K562 (cell line): ENCODE measurements around the gene POM121.
"Not testable (repeated sequence)": the region's sequence is repeated elsewhere in the genome, so short reads cannot be mapped to it uniquely, and the experiment has no call there.

Source experiments
- RNF2 ChIP-seq: sonication (generic); IDR thresholded peaks from 2 replicates; pipeline ENCODE4 v1.6.1; 2016
- TFE3 ChIP-seq: fragments of 450-650 bp; formaldehyde crosslinking; IDR thresholded peaks from 2 replicates; pipeline ENCODE4 v1.4.0; 2020; ENCODE audit warnings: mild to moderate bottlenecking, mixed read lengths
- ZNF41 ChIP-seq: fragments of 250-450 bp; sonication (Bioruptor Pico); conservative IDR thresholded peaks from 2 replicates; pipeline ENCODE4 v1.4.0; 2020; ENCODE audit warnings: mild to moderate bottlenecking
- ZNF639 ChIP-seq, 2 experiments: fragments of 200-800 bp in 1 of 2; sonication (Bioruptor generic) in 1 of 2; sonication (generic) in 1 of 2; formaldehyde crosslinking in 1 of 2; IDR thresholded peaks in 1 of 2; conservative IDR thresholded peaks in 1 of 2; 2 replicates each; pipeline versions ENCODE4 v1.5.0 to v1.6.1; 2016 to 2020; ENCODE audit warnings: missing compliant biosample characterization in 1 of 2, missing genetic modification characterization in 1 of 2, missing genetic modification reagents in 1 of 2

GRCh38 chr7:72942956-72943355 lies 18.1 kb downstream of the POM121 start:
- not testable (repeated sequence) for TF ChIP-seq RNF2; ZNF41 (CRISPR knock-in tag); TFE3 (CRISPR knock-in tag); ZNF639 (CRISPR knock-in tag; conservative IDR thresholded peaks at IDR 0.05 in 1 of 2, IDR thresholded peaks at IDR 0.05 in 1 of 2)
